ENCODE data around the gene SFTPA1. TPM values are rescaled to one million over a fixed set of nuclear protein-coding genes. Genes with fewer than 3 reads are reported as not detected.
A peak's percentile ranks its signal among the peaks of the same experiment; 100 is the strongest.
"Not testable (repeated sequence)": the region's sequence is repeated elsewhere in the genome, so short reads cannot be mapped to it uniquely, and the experiment has no call there.

Gene SFTPA1
- total and polyA plus RNA-seq, 2 experiments from 2014 or later = not detected

DNA sequence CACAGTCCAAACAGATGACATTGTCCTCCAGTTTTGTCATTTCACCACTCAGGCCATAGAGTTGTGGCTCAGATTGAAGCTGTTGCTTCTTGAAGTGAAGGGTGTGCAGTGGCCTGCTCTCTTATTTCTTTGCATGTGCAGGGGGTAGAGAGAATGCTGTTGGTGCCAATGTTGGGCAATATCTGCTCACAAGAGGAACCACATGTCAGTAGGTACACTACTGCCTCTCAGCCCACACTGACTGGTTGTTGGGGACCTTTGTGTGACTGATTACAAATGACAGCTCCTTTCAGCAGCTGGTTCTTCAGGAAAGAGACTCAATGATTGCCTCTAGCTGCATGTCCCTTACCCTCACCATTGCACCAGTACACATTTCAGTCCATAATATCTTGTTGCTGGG, 21.9 kb upstream of the SFTPA1 start:
- H3K4me1 ChIP-seq (ENCODE audit: low read depth) = no peaks in the 10 kb centered on the region
- TF ChIP-seq, protein P1, sequence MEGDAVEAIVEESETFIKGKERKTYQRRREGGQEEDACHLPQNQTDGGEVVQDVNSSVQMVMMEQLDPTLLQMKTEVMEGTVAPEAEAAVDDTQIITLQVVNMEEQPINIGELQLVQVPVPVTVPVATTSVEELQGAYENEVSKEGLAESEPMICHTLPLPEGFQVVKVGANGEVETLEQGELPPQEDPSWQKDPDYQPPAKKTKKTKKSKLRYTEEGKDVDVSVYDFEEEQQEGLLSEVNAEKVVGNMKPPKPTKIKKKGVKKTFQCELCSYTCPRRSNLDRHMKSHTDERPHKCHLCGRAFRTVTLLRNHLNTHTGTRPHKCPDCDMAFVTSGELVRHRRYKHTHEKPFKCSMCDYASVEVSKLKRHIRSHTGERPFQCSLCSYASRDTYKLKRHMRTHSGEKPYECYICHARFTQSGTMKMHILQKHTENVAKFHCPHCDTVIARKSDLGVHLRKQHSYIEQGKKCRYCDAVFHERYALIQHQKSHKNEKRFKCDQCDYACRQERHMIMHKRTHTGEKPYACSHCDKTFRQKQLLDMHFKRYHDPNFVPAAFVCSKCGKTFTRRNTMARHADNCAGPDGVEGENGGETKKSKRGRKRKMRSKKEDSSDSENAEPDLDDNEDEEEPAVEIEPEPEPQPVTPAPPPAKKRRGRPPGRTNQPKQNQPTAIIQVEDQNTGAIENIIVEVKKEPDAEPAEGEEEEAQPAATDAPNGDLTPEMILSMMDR (IDR thresholded peaks at IDR 0.05; ENCODE audit: low read depth, low read length) = no peak
- H3K27me3 ChIP-seq = no peaks in the 10 kb centered on the region
- H3K4me3 ChIP-seq = no peak overlapping the region
- H3K27ac ChIP-seq = no peak overlapping the region
- no peaks in the 10 kb centered on the region for H3K36me3 ChIP-seq
- H3K9me3 ChIP-seq (ENCODE audit: low read depth) = no peaks in the 10 kb centered on the region
- peak in 1 of 2 donors; percentile 23 for DNase-seq (ENCODE audit: low read depth in 1 of 2, low spot score in 1 of 2)

DNA sequence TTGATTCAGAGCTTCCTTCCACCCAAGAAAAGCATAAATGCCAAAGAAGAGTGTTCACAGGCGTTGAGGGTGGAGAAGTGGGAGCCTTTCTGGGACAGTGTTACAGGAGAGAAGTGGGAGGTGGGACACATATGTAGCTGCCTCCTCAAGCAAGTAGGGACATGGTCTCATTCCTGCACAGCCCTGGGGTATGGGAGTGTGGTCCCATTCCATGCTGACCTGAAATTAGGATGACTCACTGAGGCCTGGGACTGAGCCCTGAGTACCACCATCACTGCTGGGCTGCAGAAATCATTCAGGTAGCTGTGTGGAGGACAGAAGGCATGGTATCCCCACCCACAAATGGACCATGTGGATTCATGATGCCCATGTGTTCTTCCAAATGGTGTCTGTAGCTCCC, 17.4 kb upstream of the SFTPA1 start:
- DNase-seq (ENCODE audit: low read depth in 1 of 2, low spot score in 1 of 2) = no peak
- Histone ChIP-seq H3K9me3 (ENCODE audit: low read depth) (no peaks in the 10 kb centered on the region), H3K36me3 (no peaks in the 10 kb centered on the region), H3K27ac (no peak overlapping the region), H3K4me3 (no peak overlapping the region), H3K27me3 (no peaks in the 10 kb centered on the region), H3K4me1 (ENCODE audit: low read depth) (no peaks in the 10 kb centered on the region)
- TF ChIP-seq, protein P1 (IDR thresholded peaks at IDR 0.05; ENCODE audit: low read depth, low read length) = no peak

DNA sequence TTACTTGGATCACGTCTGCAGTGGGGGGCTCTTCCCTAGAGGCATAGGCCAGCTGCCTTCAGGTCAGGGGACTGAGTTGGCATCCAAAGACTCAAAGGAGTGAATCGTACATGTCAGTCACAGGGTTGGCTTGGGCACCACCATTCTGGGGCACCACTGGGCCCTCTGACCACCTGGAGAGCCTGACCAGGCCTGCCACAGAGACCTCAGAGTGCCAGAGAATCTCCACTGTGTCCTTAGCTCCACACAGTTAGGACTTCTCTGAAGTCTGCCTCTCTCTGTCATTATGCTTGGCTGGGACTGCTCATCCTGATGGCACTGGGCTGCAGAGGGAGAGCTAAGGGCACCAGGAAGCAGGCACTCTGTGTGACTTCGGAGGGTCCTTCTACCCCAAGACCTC, 16.2 kb upstream of the SFTPA1 start:
- not testable (repeated sequence) for H3K4me1 ChIP-seq (ENCODE audit: low read depth); DNase-seq (ENCODE audit: low read depth in 1 of 2, low spot score in 1 of 2); H3K9me3 ChIP-seq (ENCODE audit: low read depth); H3K36me3 ChIP-seq; H3K27ac ChIP-seq; H3K27me3 ChIP-seq; H3K4me3 ChIP-seq

DNA sequence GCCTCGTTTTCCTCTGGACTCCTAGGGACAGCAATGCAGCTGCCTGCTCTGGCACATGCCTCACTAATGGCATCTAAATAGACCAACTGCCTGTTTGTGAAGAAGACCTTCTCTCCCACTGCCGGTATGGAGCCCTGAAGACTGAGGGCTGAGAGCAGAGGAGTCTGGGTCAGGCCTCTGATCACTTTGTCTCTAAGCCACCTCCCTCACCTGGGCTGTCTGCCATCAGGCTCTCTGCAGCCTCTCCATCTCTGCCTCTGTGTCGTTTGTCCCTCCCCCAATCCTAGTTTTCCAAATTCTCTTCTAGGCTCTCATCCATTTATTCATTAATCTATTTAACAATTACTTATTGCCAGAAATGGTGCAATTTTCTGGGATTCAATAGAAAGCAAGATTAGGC, 15.2 kb upstream of the SFTPA1 start:
- H3K27ac ChIP-seq = no peak overlapping the region
- no peaks in the 10 kb centered on the region for H3K9me3 ChIP-seq (ENCODE audit: low read depth)
- no peaks in the 10 kb centered on the region for H3K4me1 ChIP-seq (ENCODE audit: low read depth)
- TF ChIP-seq, protein P1 (IDR thresholded peaks at IDR 0.05; ENCODE audit: low read depth, low read length) = no peak
- no peaks in the 10 kb centered on the region for H3K27me3 ChIP-seq
- no peaks in the 10 kb centered on the region for H3K36me3 ChIP-seq
- DNase-seq (ENCODE audit: low read depth in 1 of 2, low spot score in 1 of 2) = no peak
- H3K4me3 ChIP-seq = no peak overlapping the region

DNA sequence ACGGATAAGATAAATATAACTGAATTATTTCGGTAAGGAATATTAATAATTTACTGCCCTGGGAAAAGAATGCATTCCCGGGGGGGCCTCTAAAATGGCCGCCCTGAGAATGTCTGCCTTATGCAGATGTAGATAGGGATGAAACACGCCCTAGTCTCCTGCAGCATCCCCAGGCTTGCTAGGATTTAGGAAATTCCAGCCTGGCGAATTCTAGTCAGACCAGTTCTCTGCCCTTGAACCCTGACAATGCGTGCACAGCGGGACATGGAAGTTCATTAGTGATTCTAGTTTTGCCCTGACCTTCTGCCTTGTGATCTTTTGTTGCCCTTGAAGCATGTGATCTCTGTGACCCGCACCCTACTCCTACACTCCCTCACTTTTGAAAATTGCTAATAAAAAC, 11.1 kb upstream of the SFTPA1 start:
- H3K36me3 ChIP-seq; DNase-seq (ENCODE audit: low read depth in 1 of 2, low spot score in 1 of 2); H3K27me3 ChIP-seq; H3K9me3 ChIP-seq (ENCODE audit: low read depth); H3K4me3 ChIP-seq; H3K27ac ChIP-seq; H3K4me1 ChIP-seq (ENCODE audit: low read depth): not testable (repeated sequence)

DNA sequence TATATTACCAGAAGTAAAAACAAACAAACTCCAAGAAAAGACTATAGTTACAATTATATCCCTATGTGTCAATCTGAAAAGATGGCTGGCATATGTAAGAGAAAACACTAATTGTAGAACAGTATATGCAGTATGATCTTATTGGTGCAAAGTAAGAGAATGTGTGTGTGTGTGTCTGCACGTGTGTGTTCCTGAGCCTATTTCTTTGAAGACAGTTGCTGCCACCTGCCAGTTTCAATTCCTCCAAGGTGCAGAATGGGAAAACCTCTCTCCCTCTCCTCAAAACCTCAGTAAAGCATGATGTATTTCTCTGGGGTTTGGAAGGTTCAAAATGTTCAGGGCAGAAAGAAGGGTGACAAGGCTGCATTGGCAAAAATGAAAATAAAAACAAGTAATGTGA, 8.8 kb upstream of the SFTPA1 start:
- H3K27ac ChIP-seq = no peak overlapping the region
- TF ChIP-seq, protein P1 (IDR thresholded peaks at IDR 0.05; ENCODE audit: low read depth, low read length) = no peak
- no peak for DNase-seq (ENCODE audit: low read depth in 1 of 2, low spot score in 1 of 2)
- no peaks in the 10 kb centered on the region for H3K36me3 ChIP-seq
- no peaks in the 10 kb centered on the region for H3K4me1 ChIP-seq (ENCODE audit: low read depth)
- H3K27me3 ChIP-seq = no peaks in the 10 kb centered on the region
- no peak overlapping the region for H3K4me3 ChIP-seq
- no peaks in the 10 kb centered on the region for H3K9me3 ChIP-seq (ENCODE audit: low read depth)

DNA sequence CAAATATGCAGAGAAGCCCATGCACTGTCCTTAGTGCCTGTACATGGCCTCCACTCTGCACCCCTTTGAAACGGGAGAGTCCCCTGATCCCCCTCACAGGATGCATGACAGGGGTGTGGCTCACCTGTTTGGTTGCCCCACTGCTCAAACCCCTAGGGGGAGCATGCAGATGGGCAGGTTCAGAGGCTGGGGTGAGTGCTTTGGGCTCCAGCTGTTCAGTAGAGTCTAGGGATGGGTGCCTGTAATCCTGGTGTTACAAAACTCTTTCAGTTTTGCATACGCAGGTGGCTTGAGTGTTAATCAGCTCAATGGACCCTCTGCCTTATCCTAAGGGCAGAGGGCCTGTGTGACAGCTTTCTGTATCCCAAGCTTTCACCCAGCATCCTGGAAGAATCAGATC, 7.8 kb upstream of the SFTPA1 start:
- no peaks in the 10 kb centered on the region for H3K4me1 ChIP-seq (ENCODE audit: low read depth)
- H3K4me3 ChIP-seq = no peak overlapping the region
- H3K27me3 ChIP-seq = peaks cover 2% of the 10 kb centered on the region
- H3K9me3 ChIP-seq (ENCODE audit: low read depth) = no peaks in the 10 kb centered on the region
- DNase-seq (ENCODE audit: low read depth in 1 of 2, low spot score in 1 of 2) = no peak
- H3K36me3 ChIP-seq = no peaks in the 10 kb centered on the region
- TF ChIP-seq, protein P1 (IDR thresholded peaks at IDR 0.05; ENCODE audit: low read depth, low read length) = no peak
- no peak overlapping the region for H3K27ac ChIP-seq

All from cardiac muscle cell (in vitro differentiated cells and primary cell).